Astrocyte (in vitro differentiated cells and primary cell): Measurements from ENCODE around the gene RALGPS1. TPM values are rescaled to one million over a fixed set of nuclear protein-coding genes. Genes with fewer than 3 reads are reported as not detected.

Experiments used
- DNase-seq: peaks from one replicate; pipeline ENCODE4 v3.0.0-alpha.2; 2010; ENCODE audit warnings: low read depth
- FAIRE-seq: peaks from 2 replicates; lab custom pipeline; 2011; peaks lifted over from hg19 to GRCh38; lab: Jason Lieb, UNC
- H2AFZ ChIP-seq: 2 replicates; pipeline ENCODE4 v1.6.0; 2012; ENCODE audit warnings: low read depth, low read length, inconsistent platforms
- H3K27ac ChIP-seq: 2 replicates; pipeline ENCODE4 v1.5.1; 2011; ENCODE audit warnings: low read depth, low read length, inconsistent platforms
- H3K27me3 ChIP-seq: 2 replicates; pipeline ENCODE4 v1.6.0; 2011; ENCODE audit warnings: low read length, inconsistent platforms; ENCODE audit not compliant: insufficient read depth
- H3K36me3 ChIP-seq: 2 replicates; pipeline ENCODE4 v1.5.1; 2011; ENCODE audit warnings: low read length, inconsistent platforms; ENCODE audit not compliant: insufficient read depth
- H3K4me1 ChIP-seq: 2 replicates; pipeline ENCODE4 v1.5.1; 2011; ENCODE audit warnings: low read length, inconsistent platforms; ENCODE audit not compliant: insufficient read depth
- H3K4me2 ChIP-seq: 2 replicates; pipeline ENCODE4 v1.6.0; 2012; ENCODE audit warnings: low read length, inconsistent platforms
- H3K4me3 ChIP-seq: 2 replicates; pipeline ENCODE4 v1.5.1; 2011; ENCODE audit warnings: low read depth, mild to moderate bottlenecking, low read length, inconsistent platforms; ENCODE audit not compliant: insufficient read depth
- H3K79me2 ChIP-seq: 2 replicates; pipeline ENCODE4 v1.6.0; 2012; ENCODE audit warnings: mild to moderate bottlenecking, low read length, inconsistent platforms; ENCODE audit not compliant: insufficient read depth
- H3K9ac ChIP-seq: 2 replicates; pipeline ENCODE4 v1.6.0; 2012; ENCODE audit warnings: mild to moderate bottlenecking, low read length, inconsistent platforms
- H3K9me3 ChIP-seq: 2 replicates; pipeline ENCODE4 v1.5.1; 2012; ENCODE audit warnings: low read depth, mild to moderate bottlenecking, low read length, inconsistent platforms; ENCODE audit not compliant: insufficient read depth
- H4K20me1 ChIP-seq: 2 replicates; pipeline ENCODE4 v1.6.0; 2012; ENCODE audit warnings: low read length, inconsistent platforms; ENCODE audit not compliant: insufficient read depth
- H3K27ac Mint-ChIP-seq: one replicate; pipeline ENCODE4 v1.8.0; 2021; ENCODE audit warnings: mild to moderate bottlenecking, mixed read lengths; ENCODE audit not compliant: unreplicated experiment
- H3K27me3 Mint-ChIP-seq: one replicate; pipeline ENCODE4 v1.8.0; 2021; ENCODE audit warnings: low read depth, mixed read lengths; ENCODE audit not compliant: unreplicated experiment
- H3K36me3 Mint-ChIP-seq: one replicate; pipeline ENCODE4 v1.8.0; 2021; ENCODE audit warnings: low read depth, mixed read lengths; ENCODE audit not compliant: unreplicated experiment
- H3K4me1 Mint-ChIP-seq: one replicate; pipeline ENCODE4 v1.8.0; 2021; ENCODE audit warnings: low read depth, mixed read lengths; ENCODE audit not compliant: unreplicated experiment
- H3K4me3 Mint-ChIP-seq: one replicate; pipeline ENCODE4 v1.8.0; 2021; ENCODE audit warnings: mild to moderate bottlenecking, moderate library complexity, mixed read lengths; ENCODE audit not compliant: unreplicated experiment
- H3K9me3 Mint-ChIP-seq: one replicate; pipeline ENCODE4 v1.8.0; 2021; ENCODE audit warnings: mild to moderate bottlenecking, mixed read lengths; ENCODE audit not compliant: unreplicated experiment
- CTCF ChIP-seq: IDR thresholded peaks from 2 replicates; pipeline ENCODE4 v1.5.1; 2011; ENCODE audit warnings: low read depth, mild to moderate bottlenecking, inconsistent platforms, low read length, moderate library complexity; ENCODE audit not compliant: insufficient read depth
- EZH2 ChIP-seq: IDR thresholded peaks from 2 replicates; pipeline ENCODE4 v1.6.1; 2012; ENCODE audit warnings: mild to moderate bottlenecking, low read length, inconsistent platforms; ENCODE audit not compliant: insufficient read depth
- total RNA-seq: library from RNA; stranded (reverse); gene quantifications from 2 replicates; pipeline ENCODE4 v1.2.1, GENCODE V29; 2021

RALGPS1 gene
- total RNA-seq, 1 donor from 2014 or later: 2.8 TPM

GRCh38 chr9:127096208-127096607 is 181.6 kb downstream of the RALGPS1 start:
- FAIRE-seq (no peak), DNase-seq (no peak)
- Mint-ChIP-seq H3K9me3 (no peaks in the 10 kb centered on the region), H3K36me3 (peaks cover 3% of the 10 kb centered on the region), H3K4me3 (no peak overlapping the region), H3K4me1 (no peaks in the 10 kb centered on the region), H3K27me3 (peaks cover 17% of the 10 kb centered on the region), H3K27ac (no peak overlapping the region)
- Histone ChIP-seq H3K4me3 (no peak overlapping the region), H3K9ac (no peak overlapping the region), H3K27ac (no peak overlapping the region), H3K4me2 (no peak overlapping the region), H3K36me3 (no peaks in the 10 kb centered on the region), H2AFZ (no peak overlapping the region), H3K9me3 (no peaks in the 10 kb centered on the region), H3K27me3 (peaks cover 39% of the 10 kb centered on the region), H3K4me1 (peaks cover 10% of the 10 kb centered on the region), H4K20me1 (peaks cover 18% of the 10 kb centered on the region), H3K79me2 (no peaks in the 10 kb centered on the region)
- no peak for TF ChIP-seq CTCF
- TF ChIP-seq EZH2: no peak

DNA sequence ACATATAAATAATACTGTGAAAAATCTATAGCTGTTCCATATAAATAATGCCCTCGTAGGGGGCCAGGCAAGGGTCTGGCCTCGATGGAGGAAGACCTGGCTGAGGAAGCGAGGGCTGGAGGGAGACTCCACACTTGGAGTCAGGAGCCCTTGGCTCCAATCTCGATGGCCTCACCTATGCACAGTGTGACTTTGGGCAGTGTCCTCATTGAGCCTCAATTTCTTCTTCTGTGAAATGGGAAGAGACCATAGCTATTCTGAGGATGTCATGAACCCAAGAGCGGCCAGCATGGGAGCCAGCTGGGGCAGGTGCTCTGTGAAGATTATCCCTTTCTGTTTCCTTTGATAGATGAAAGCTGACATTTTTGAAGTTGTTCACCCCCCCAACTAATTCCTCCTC is 183.1 kb downstream of the RALGPS1 start:
- H3K27me3 ChIP-seq: peaks cover 42% of the 10 kb centered on the region
- TF ChIP-seq EZH2 (no peak), CTCF (no peak)
- no peaks in the 10 kb centered on the region for H3K9me3 Mint-ChIP-seq
- FAIRE-seq (no peak), DNase-seq (no peak)
- no peaks in the 10 kb centered on the region for H3K9me3 ChIP-seq
- no peak overlapping the region for H3K4me3 ChIP-seq
- H3K4me2 ChIP-seq: no peak overlapping the region
- no peak overlapping the region for H3K27ac ChIP-seq
- H3K36me3 ChIP-seq: no peaks in the 10 kb centered on the region
- no peak overlapping the region for H3K9ac ChIP-seq
- no peaks in the 10 kb centered on the region for H3K4me1 Mint-ChIP-seq
- H3K4me1 ChIP-seq: peaks cover 2% of the 10 kb centered on the region
- no peak overlapping the region for H3K27ac Mint-ChIP-seq
- H3K4me3 Mint-ChIP-seq: no peak overlapping the region
- peaks cover 4% of the 10 kb centered on the region for H3K36me3 Mint-ChIP-seq
- no peak overlapping the region for H2AFZ ChIP-seq
- H3K27me3 Mint-ChIP-seq: peaks cover 10% of the 10 kb centered on the region
- peaks cover 7% of the 10 kb centered on the region for H4K20me1 ChIP-seq
- no peaks in the 10 kb centered on the region for H3K79me2 ChIP-seq

DNA sequence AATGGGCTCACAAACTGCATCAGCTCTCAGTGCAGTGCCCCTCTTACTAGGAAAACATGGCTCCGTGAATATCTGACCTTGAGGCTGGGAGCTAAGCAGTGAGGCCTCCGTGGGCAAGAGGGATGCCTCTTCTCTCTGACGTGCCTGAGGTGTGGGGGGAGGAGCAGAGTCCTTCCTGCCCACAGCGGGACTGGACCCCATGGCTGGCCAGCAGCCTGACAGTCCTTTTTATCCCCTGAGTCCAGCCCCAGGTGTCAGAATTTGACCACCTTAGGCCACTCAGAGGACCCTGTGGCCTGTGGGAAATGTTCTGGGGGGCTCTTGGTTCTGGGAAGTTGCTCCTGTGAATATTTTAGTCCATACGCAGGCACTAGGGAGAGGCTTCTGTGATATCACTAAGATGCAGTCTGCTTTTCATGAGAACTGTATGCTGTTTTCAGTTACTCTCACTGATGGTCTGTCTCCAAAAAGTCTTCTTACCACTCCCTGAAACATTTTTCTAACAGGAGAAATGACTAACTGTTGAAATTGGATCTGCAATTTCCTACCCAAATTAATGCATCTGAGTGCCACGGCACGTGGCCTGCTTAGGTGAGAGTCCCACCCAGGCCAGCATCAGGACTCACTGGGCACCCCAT is 184.5 kb downstream of the RALGPS1 start:
- Mint-ChIP-seq H3K4me3 (no peak overlapping the region), H3K27ac (no peak overlapping the region), H3K27me3 (peaks cover 12% of the 10 kb centered on the region), H3K36me3 (peaks cover 9% of the 10 kb centered on the region), H3K9me3 (no peaks in the 10 kb centered on the region), H3K4me1 (no peaks in the 10 kb centered on the region)
- no peak overlapping the region for H3K4me2 ChIP-seq
- H2AFZ ChIP-seq: no peak overlapping the region
- H3K9me3 ChIP-seq: no peaks in the 10 kb centered on the region
- no peaks in the 10 kb centered on the region for H4K20me1 ChIP-seq
- H3K27me3 ChIP-seq: peaks cover 39% of the 10 kb centered on the region
- no peak for DNase-seq
- no peak overlapping the region for H3K4me3 ChIP-seq
- no peaks in the 10 kb centered on the region for H3K4me1 ChIP-seq
- H3K9ac ChIP-seq: no peak overlapping the region
- no peaks in the 10 kb centered on the region for H3K36me3 ChIP-seq
- TF ChIP-seq CTCF: no peak
- no peak for TF ChIP-seq EZH2
- no peaks in the 10 kb centered on the region for H3K79me2 ChIP-seq
- no peak overlapping the region for H3K27ac ChIP-seq
- FAIRE-seq: no peak
